CD14-positive monocyte (primary cell): Measurements from ENCODE around the gene PARVG. TPM values are rescaled to one million over a fixed set of nuclear protein-coding genes. Genes with fewer than 3 reads are reported as not detected.
A peak's percentile ranks its signal among the peaks of the same experiment; 100 is the strongest.

Experiments used
- DNase-seq, 3 donors: peaks; one replicate each; pipeline ENCODE4 v3.0.0-alpha.2; 2011 to 2022
- H2AFZ ChIP-seq: 2 replicates; pipeline ENCODE4 v1.6.0; 2012; ENCODE audit warnings: mild to moderate bottlenecking, low read depth, low read length, inconsistent platforms; ENCODE audit not compliant: insufficient read depth, poor library complexity, severe bottlenecking
- H3K27ac ChIP-seq, 2 donors: 1 replicate in 1 of 2; 2 replicates in 1 of 2; pipeline ENCODE4 v1.5.1; 2012 to 2013; ENCODE audit warnings: low read length in 2 of 2, control low read depth in 1 of 2, inconsistent platforms in 1 of 2, low read depth in 1 of 2, mild to moderate bottlenecking in 1 of 2
- H3K27me3 ChIP-seq, 2 donors: one replicate each; pipeline versions ENCODE4 v1.6.0 to v1.6.1; 2011 to 2013; ENCODE audit warnings: low read length in 2 of 2; ENCODE audit not compliant: control insufficient read depth in 2 of 2, insufficient read depth in 2 of 2
- H3K36me3 ChIP-seq, 2 donors: replicated peaks in 1 of 2; 1 replicate in 1 of 2; 2 replicates in 1 of 2; pipeline versions ENCODE4 v1.5.1 to v1.6.1; 2012 to 2013; ENCODE audit warnings: low read length in 2 of 2, control low read depth in 1 of 2, inconsistent platforms in 1 of 2, mild to moderate bottlenecking in 1 of 2; ENCODE audit not compliant: insufficient read depth in 2 of 2, control insufficient read depth in 1 of 2
- H3K4me1 ChIP-seq, 2 donors: 1 replicate in 1 of 2; 2 replicates in 1 of 2; pipeline versions ENCODE4 v1.5.1 to v1.6.1; 2012 to 2013; ENCODE audit warnings: low read length in 2 of 2, control low read depth in 1 of 2, inconsistent platforms in 1 of 2, mild to moderate bottlenecking in 1 of 2, moderate library complexity in 1 of 2; ENCODE audit not compliant: insufficient read depth in 2 of 2, control insufficient read depth in 1 of 2
- H3K4me2 ChIP-seq: replicated peaks from 2 replicates; pipeline ENCODE3; 2012; ENCODE audit warnings: low read length, moderate library complexity, mild to moderate bottlenecking; ENCODE audit not compliant: poor library complexity, severe bottlenecking; ENCODE audit errors: extremely low read depth
- H3K4me3 ChIP-seq, 3 experiments: fragments of 200-600 bp in 1 of 3; sonication (generic) in 1 of 3; replicated peaks in 1 of 3; 1 replicate in 2 of 3; 2 replicates in 1 of 3; pipeline ENCODE4 v1.5.1; 2011 to 2013; ENCODE audit warnings: low read length in 3 of 3, mild to moderate bottlenecking in 3 of 3, control low read depth in 2 of 3, low read depth in 2 of 3, inconsistent platforms in 1 of 3, moderate library complexity in 1 of 3
- H3K79me2 ChIP-seq: 2 replicates; pipeline ENCODE4 v1.6.0; 2012; ENCODE audit warnings: mild to moderate bottlenecking, control low read depth, inconsistent platforms, low read length, moderate library complexity; ENCODE audit not compliant: insufficient read depth
- H3K9ac ChIP-seq: 2 replicates; pipeline ENCODE4 v1.6.0; 2017; ENCODE audit warnings: low read length, mild to moderate bottlenecking; ENCODE audit not compliant: insufficient read depth, poor library complexity, severe bottlenecking
- H3K9me3 ChIP-seq, 2 donors: replicated peaks in 1 of 2; 1 replicate in 1 of 2; 2 replicates in 1 of 2; pipeline versions ENCODE4 v1.5.1 to v1.6.1; 2012 to 2013; ENCODE audit warnings: low read length in 2 of 2, control low read depth in 1 of 2; ENCODE audit not compliant: control insufficient read depth in 1 of 2, insufficient read depth in 1 of 2
- H4K20me1 ChIP-seq: 2 replicates; pipeline ENCODE4 v1.6.0; 2012; ENCODE audit warnings: mild to moderate bottlenecking, low read length, control low read depth, moderate library complexity; ENCODE audit not compliant: insufficient read depth
- H3K27ac Mint-ChIP-seq, 7 donors: one replicate each; pipeline ENCODE4 v1.8.0; 2020; ENCODE audit warnings: mild to moderate bottlenecking in 7 of 7, mixed read lengths in 7 of 7, moderate library complexity in 6 of 7, inconsistent platforms in 2 of 7
- H3K27me3 Mint-ChIP-seq, 3 donors: one replicate each; pipeline ENCODE4 v1.8.0; 2021 to 2022; ENCODE audit warnings: low read depth in 3 of 3, mild to moderate bottlenecking in 3 of 3, mixed read lengths in 3 of 3, moderate library complexity in 3 of 3, inconsistent platforms in 1 of 3
- H3K36me3 Mint-ChIP-seq, 2 donors: one replicate each; pipeline ENCODE4 v1.8.0; 2020; ENCODE audit warnings: mixed read lengths in 2 of 2, inconsistent platforms in 1 of 2, mild to moderate bottlenecking in 1 of 2
- H3K4me1 Mint-ChIP-seq: one replicate; pipeline ENCODE4 v1.8.0; 2020; ENCODE audit warnings: mild to moderate bottlenecking, mixed read lengths
- H3K4me3 Mint-ChIP-seq, 2 donors: one replicate each; pipeline ENCODE4 v1.8.0; 2020; ENCODE audit warnings: mild to moderate bottlenecking in 2 of 2, mixed read lengths in 2 of 2, moderate library complexity in 1 of 2
- H3K9me3 Mint-ChIP-seq, 7 donors: one replicate each; pipeline ENCODE4 v1.8.0; 2020 to 2022; ENCODE audit warnings: mixed read lengths in 7 of 7, mild to moderate bottlenecking in 6 of 7, moderate library complexity in 6 of 7, inconsistent platforms in 2 of 7
- WGBS: methylation state at CpG from one replicate; pipeline ENCODE4 v1.1.5; 2013; ENCODE audit warnings: missing lambda C conversion rate; ENCODE audit not compliant: insufficient coverage; 5-methylcytosine and 5-hydroxymethylcytosine counted together
- intact Hi-C, 2 donors: fragments of 100-400 bp; cut with micrococcal nuclease; formaldehyde crosslinking; loops; one replicate each; pipeline versions ENCODE4 v1.15.0 to v1.15.1; 2023
- polyA plus RNA-seq, 3 donors: library from polyadenylated mRNA; depleted of rRNA in 1 of 3; unstranded in 2 of 3; stranded (reverse) in 1 of 3; fragments of 300-500 nt in 2 of 3; fragments of >200 nt in 1 of 3; fragmentation: Illumina TruSeq in 2 of 3; gene quantifications; 1 replicate in 2 of 3; 2 replicates in 1 of 3; pipeline ENCODE4 v1.2.3, GENCODE V29; 2012 to 2021
- TF ChIP-seq, protein P1 (sequence below): fragments of 200-600 bp; IDR thresholded peaks from one replicate; pipeline ENCODE4 v1.8.0; 2022; ENCODE audit warnings: antibody characterized with exemption, mild to moderate bottlenecking

The PARVG gene
- polyA plus RNA-seq, 3 donors = 169 to 577 (median 190) TPM

DNA sequence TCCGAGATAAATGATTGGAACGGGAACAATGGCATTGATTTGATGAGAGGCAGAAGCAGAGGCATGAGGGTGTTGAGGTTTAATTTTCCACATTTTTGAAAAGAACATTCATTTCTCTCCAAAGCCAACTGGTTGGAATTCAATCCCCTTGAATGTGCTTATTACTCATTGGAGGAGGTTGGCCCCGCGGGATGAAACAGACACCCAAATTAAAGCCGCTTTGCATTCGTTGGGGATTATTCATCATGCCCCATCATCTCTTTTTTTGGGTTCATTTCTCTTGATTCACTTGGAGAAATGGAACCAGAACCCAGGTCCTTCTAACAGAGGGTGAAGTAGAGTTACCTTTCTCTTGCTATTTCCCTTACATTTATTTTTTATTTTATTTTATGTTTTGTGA lies 47.6 kb upstream of the PARVG start:
- Mint-ChIP-seq H3K9me3 (peaks cover 16 to 29% (median 21%) of the 10 kb centered on the region in 7 donors), H3K36me3 (peaks cover 69 to 71% of the 10 kb centered on the region in 2 donors), H3K4me3 (no peak overlapping the region), H3K27me3 (peaks cover 0 to 5% (median 2%) of the 10 kb centered on the region in 3 donors), H3K4me1 (peaks cover 22% of the 10 kb centered on the region), H3K27ac (no peak overlapping the region)
- Histone ChIP-seq H3K36me3 (peaks cover 59 to 70% of the 10 kb centered on the region in 2 donors), H4K20me1 (no peaks in the 10 kb centered on the region), H3K4me3 (no peak overlapping the region), H3K9me3 (peaks cover 22 to 23% of the 10 kb centered on the region in 2 donors), H3K9ac (no peak overlapping the region), H2AFZ (no peak overlapping the region), H3K4me2 (no peak overlapping the region), H3K27ac (no peak overlapping the region), H3K4me1 (peaks cover 10 to 12% of the 10 kb centered on the region in 2 donors), H3K27me3 (no peaks in the 10 kb centered on the region), H3K79me2 (no peaks in the 10 kb centered on the region)
- intact Hi-C loops = no loop called here
- WGBS = no CpG with 5 or more reads among the region's 6 CpGs
- no peak for DNase-seq
- TF ChIP-seq, protein P1, sequence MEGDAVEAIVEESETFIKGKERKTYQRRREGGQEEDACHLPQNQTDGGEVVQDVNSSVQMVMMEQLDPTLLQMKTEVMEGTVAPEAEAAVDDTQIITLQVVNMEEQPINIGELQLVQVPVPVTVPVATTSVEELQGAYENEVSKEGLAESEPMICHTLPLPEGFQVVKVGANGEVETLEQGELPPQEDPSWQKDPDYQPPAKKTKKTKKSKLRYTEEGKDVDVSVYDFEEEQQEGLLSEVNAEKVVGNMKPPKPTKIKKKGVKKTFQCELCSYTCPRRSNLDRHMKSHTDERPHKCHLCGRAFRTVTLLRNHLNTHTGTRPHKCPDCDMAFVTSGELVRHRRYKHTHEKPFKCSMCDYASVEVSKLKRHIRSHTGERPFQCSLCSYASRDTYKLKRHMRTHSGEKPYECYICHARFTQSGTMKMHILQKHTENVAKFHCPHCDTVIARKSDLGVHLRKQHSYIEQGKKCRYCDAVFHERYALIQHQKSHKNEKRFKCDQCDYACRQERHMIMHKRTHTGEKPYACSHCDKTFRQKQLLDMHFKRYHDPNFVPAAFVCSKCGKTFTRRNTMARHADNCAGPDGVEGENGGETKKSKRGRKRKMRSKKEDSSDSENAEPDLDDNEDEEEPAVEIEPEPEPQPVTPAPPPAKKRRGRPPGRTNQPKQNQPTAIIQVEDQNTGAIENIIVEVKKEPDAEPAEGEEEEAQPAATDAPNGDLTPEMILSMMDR = no peak

GRCh38 chr22:44133901-44134571 lies 46.7 kb upstream of the PARVG start:
- peaks cover 0 to 5% (median 2%) of the 10 kb centered on the region in 3 donors for H3K27me3 Mint-ChIP-seq
- no peak overlapping the region for H3K4me3 Mint-ChIP-seq
- Histone ChIP-seq H3K9me3 (peaks cover 22 to 23% of the 10 kb centered on the region in 2 donors), H3K27me3 (no peaks in the 10 kb centered on the region), H3K4me3 (no peak overlapping the region), H2AFZ (no peak overlapping the region), H4K20me1 (no peaks in the 10 kb centered on the region), H3K27ac (no peak overlapping the region), H3K4me1 (peaks cover 1 to 3% of the 10 kb centered on the region in 2 donors), H3K4me2 (no peak overlapping the region), H3K36me3 (peaks cover 62 to 78% of the 10 kb centered on the region in 2 donors), H3K79me2 (no peaks in the 10 kb centered on the region), H3K9ac (peak overlapping the region; percentile 4)
- TF ChIP-seq, protein P1 = no peak
- DNase-seq = no peak
- WGBS = 27% methylated on average over 18 of the region's 21 CpGs
- H3K27ac Mint-ChIP-seq = peak overlapping the region in 2 of 7 donors; percentile 15 to 23
- peaks cover 16 to 29% (median 21%) of the 10 kb centered on the region in 7 donors for H3K9me3 Mint-ChIP-seq
- intact Hi-C loops = no loop called here
- peaks cover 13% of the 10 kb centered on the region for H3K4me1 Mint-ChIP-seq
- H3K36me3 Mint-ChIP-seq = peaks cover 77% of the 10 kb centered on the region in 2 donors
